H1 (cell line): ENCODE measurements around the gene RAB3A. TPM values are rescaled to one million over a fixed set of nuclear protein-coding genes. Genes with fewer than 3 reads are reported as not detected.

Source experiments
- CTCF ChIA-PET: fragments of 300-600 bp; sonication (Branson Sonifier 250); formaldehyde crosslinking; loops from one replicate; lab custom pipeline; 2021; ENCODE audit not compliant: partially characterized antibody; lab: Charles Lee
- POLR2A ChIA-PET: fragments of 300-600 bp; sonication (Branson Sonifier 250); formaldehyde crosslinking; loops from one replicate; lab custom pipeline; 2021; ENCODE audit warnings: inconsistent platforms; ENCODE audit not compliant: partially characterized antibody; lab: Charles Lee
- DNase-seq, 2 experiments: peaks; one replicate each; pipeline versions ENCODE4 v3.0.0 to v3.0.0-alpha.2; 2010 to 2022; ENCODE audit warnings: low spot score in 2 of 2, low read depth in 1 of 2, mixed read lengths in 1 of 2
- FAIRE-seq: peaks from 2 replicates; lab custom pipeline; 2011; peaks lifted over from hg19 to GRCh38; lab: Jason Lieb, UNC
- H2AFZ ChIP-seq: 2 replicates; pipeline ENCODE4 v1.8.1; 2012; ENCODE audit warnings: low read length, inconsistent platforms
- H2AK5ac ChIP-seq: 2 replicates; pipeline ENCODE4 v1.6.1; 2013; ENCODE audit warnings: low read depth, low read length
- H2BK120ac ChIP-seq: replicated peaks from 2 replicates; pipeline ENCODE3; 2013; ENCODE audit warnings: low read depth, low read length, inconsistent platforms
- H2BK12ac ChIP-seq: 2 replicates; pipeline ENCODE4 v1.6.1; 2013; ENCODE audit warnings: low read depth, low read length
- H2BK15ac ChIP-seq: 2 replicates; pipeline ENCODE4 v1.6.1; 2013; ENCODE audit warnings: low read length
- H2BK20ac ChIP-seq: 2 replicates; pipeline ENCODE4 v1.6.1; 2013; ENCODE audit warnings: low read length
- H2BK5ac ChIP-seq: 2 replicates; pipeline ENCODE4 v1.6.1; 2013; ENCODE audit warnings: low read depth, low read length
- H3K14ac ChIP-seq: 2 replicates; pipeline ENCODE4 v1.6.1; 2013; ENCODE audit warnings: inconsistent platforms; ENCODE audit not compliant: insufficient read length
- H3K18ac ChIP-seq: 2 replicates; pipeline ENCODE4 v1.6.1; 2013; ENCODE audit warnings: low read length; ENCODE audit errors: extremely low read depth
- H3K23ac ChIP-seq: 2 replicates; pipeline ENCODE4 v1.6.1; 2013; ENCODE audit warnings: inconsistent platforms; ENCODE audit not compliant: insufficient read length
- H3K23me2 ChIP-seq: 2 replicates; pipeline ENCODE4 v1.6.1; 2013; ENCODE audit warnings: low read depth, low read length
- H3K27ac ChIP-seq: 2 replicates; pipeline ENCODE4 v1.6.1; 2011; ENCODE audit warnings: low read depth, low read length, inconsistent platforms
- H3K27me3 ChIP-seq, 4 experiments: replicated peaks in 1 of 4; 1 replicate in 1 of 4; 2 replicates in 3 of 4; pipeline versions ENCODE4 v1.6.1 to v1.8.1; 2011 to 2013; ENCODE audit warnings: low read length in 3 of 4, mild to moderate bottlenecking in 3 of 4, inconsistent platforms in 2 of 4, mixed read lengths in 2 of 4, moderate library complexity in 1 of 4; ENCODE audit not compliant: control insufficient read depth in 3 of 4, insufficient read depth in 3 of 4; ENCODE audit errors: extremely low read depth in 1 of 4
- H3K36me3 ChIP-seq, 4 experiments: 2 replicates each; pipeline versions ENCODE4 v1.6.1 to v1.8.1; 2011 to 2013; ENCODE audit warnings: mild to moderate bottlenecking in 4 of 4, low read length in 3 of 4, moderate library complexity in 2 of 4, control low read depth in 1 of 4, inconsistent platforms in 1 of 4; ENCODE audit not compliant: insufficient read depth in 4 of 4, control insufficient read depth in 2 of 4
- H3K4ac ChIP-seq: replicated peaks from 2 replicates; pipeline ENCODE3; 2013; ENCODE audit warnings: low read length, low read depth, mixed read lengths, inconsistent platforms; ENCODE audit not compliant: insufficient read length
- H3K4me1 ChIP-seq, 4 experiments: replicated peaks in 1 of 4; 1 replicate in 1 of 4; 2 replicates in 3 of 4; pipeline versions ENCODE4 v1.6.1 to v1.8.1; 2011 to 2013; ENCODE audit warnings: low read length in 3 of 4, inconsistent platforms in 2 of 4, mixed read lengths in 1 of 4; ENCODE audit not compliant: insufficient read depth in 4 of 4, control insufficient read depth in 3 of 4
- H3K4me2 ChIP-seq, 2 experiments: 2 replicates each; pipeline versions ENCODE4 v1.6.1 to v1.8.1; 2011 to 2013; ENCODE audit warnings: low read depth in 2 of 2, low read length in 2 of 2, control low read depth in 1 of 2, inconsistent platforms in 1 of 2, mild to moderate bottlenecking in 1 of 2; ENCODE audit not compliant: insufficient read depth in 1 of 2
- H3K4me3 ChIP-seq, 4 experiments: fragments of 200-600, 300-600 bp in 1 of 4; sonication (generic), shearing (Covaris generic), sonication (Bioruptor Twin) in 1 of 4; 2 replicates each; pipeline versions ENCODE4 v1.5.1 to v1.8.1; 2011 to 2016; ENCODE audit warnings: low read length in 4 of 4, low read depth in 3 of 4, control low read depth in 2 of 4, inconsistent platforms in 2 of 4, mild to moderate bottlenecking in 2 of 4, mixed read lengths in 1 of 4, moderate library complexity in 1 of 4; ENCODE audit not compliant: insufficient read depth in 2 of 4; ENCODE audit errors: extremely low read depth in 1 of 4
- H3K56ac ChIP-seq: replicated peaks from 2 replicates; pipeline ENCODE3; 2013; ENCODE audit warnings: low read depth, mild to moderate bottlenecking, mixed read lengths, low read length, inconsistent platforms; ENCODE audit not compliant: insufficient read length
- H3K79me1 ChIP-seq: 2 replicates; pipeline ENCODE4 v1.6.1; 2013; ENCODE audit warnings: low read depth, low read length, control low read depth
- H3K79me2 ChIP-seq, 2 experiments: 2 replicates each; pipeline versions ENCODE4 v1.6.1 to v1.8.1; 2012 to 2013; ENCODE audit warnings: low read length in 2 of 2, mild to moderate bottlenecking in 2 of 2, inconsistent platforms in 1 of 2; ENCODE audit not compliant: insufficient read depth in 2 of 2, control insufficient read depth in 1 of 2
- H3K9ac ChIP-seq, 4 experiments: replicated peaks in 1 of 4; 1 replicate in 1 of 4; 2 replicates in 3 of 4; pipeline versions ENCODE4 v1.6.1 to v1.8.1; 2011 to 2013; ENCODE audit warnings: low read depth in 3 of 4, low read length in 3 of 4, control low read depth in 2 of 4, mild to moderate bottlenecking in 2 of 4, moderate library complexity in 2 of 4, inconsistent platforms in 1 of 4; ENCODE audit errors: extremely low read depth in 1 of 4
- H3K9me3 ChIP-seq, 2 experiments: 2 replicates each; pipeline versions ENCODE4 v1.6.1 to v1.8.1; 2012 to 2013; ENCODE audit warnings: mild to moderate bottlenecking in 2 of 2, moderate library complexity in 2 of 2, control low read depth in 1 of 2, inconsistent platforms in 1 of 2, low read depth in 1 of 2, low read length in 1 of 2, mixed read lengths in 1 of 2; ENCODE audit not compliant: insufficient read depth in 2 of 2
- H4K20me1 ChIP-seq, 2 experiments: replicated peaks in 1 of 2; 2 replicates each; pipeline versions ENCODE3 to v1.8.1; 2011 to 2013; ENCODE audit warnings: inconsistent platforms in 2 of 2, low read length in 2 of 2, mild to moderate bottlenecking in 1 of 2; ENCODE audit not compliant: insufficient read depth in 2 of 2, control insufficient read depth in 1 of 2
- H4K5ac ChIP-seq: 2 replicates; pipeline ENCODE4 v1.6.1; 2013; ENCODE audit warnings: low read length, low read depth, mixed read lengths, inconsistent platforms; ENCODE audit not compliant: insufficient read length
- H4K8ac ChIP-seq: 2 replicates; pipeline ENCODE4 v1.8.0; 2013; ENCODE audit warnings: mild to moderate bottlenecking, moderate library complexity, low read length, inconsistent platforms; ENCODE audit not compliant: insufficient read depth; ENCODE audit errors: extremely low read depth
- H4K91ac ChIP-seq: replicated peaks from 2 replicates; pipeline ENCODE3; 2013; ENCODE audit warnings: low read length, mixed read lengths, inconsistent platforms; ENCODE audit not compliant: insufficient read length
- BCL11A ChIP-seq, 2 experiments: IDR thresholded peaks; one replicate each; pipeline ENCODE4 v1.6.1; 2011; ENCODE audit warnings: low read depth in 2 of 2, low read length in 2 of 2, mild to moderate bottlenecking in 2 of 2
- BRCA1 ChIP-seq: IDR thresholded peaks from 2 replicates; pipeline ENCODE4 v1.6.1; 2012; ENCODE audit warnings: low read depth, low read length, improper control_type of control experiment
- CHD1 ChIP-seq: IDR thresholded peaks from 2 replicates; pipeline ENCODE4 v1.6.1; 2012; ENCODE audit warnings: low read depth, low read length, improper control_type of control experiment
- EGR1 ChIP-seq: IDR thresholded peaks from 2 replicates; pipeline ENCODE4 v1.6.1; 2011; ENCODE audit warnings: low read depth, low read length, borderline replicate concordance
- JUND ChIP-seq: IDR thresholded peaks from 2 replicates; pipeline ENCODE4 v1.6.1; 2011; ENCODE audit warnings: mild to moderate bottlenecking, improper control_type of control experiment, low read length
- KDM4A ChIP-seq: IDR thresholded peaks from one replicate; pipeline ENCODE4 v1.7.1; 2012; ENCODE audit warnings: low read depth, mild to moderate bottlenecking, moderate library complexity, low read length, inconsistent platforms; ENCODE audit not compliant: severe bottlenecking
- NRF1 ChIP-seq: IDR thresholded peaks from 2 replicates; pipeline ENCODE4 v1.6.1; 2011; ENCODE audit warnings: mild to moderate bottlenecking, low read depth, low read length, improper control_type of control experiment
- RFX5 ChIP-seq: IDR thresholded peaks from 2 replicates; pipeline ENCODE4 v1.6.1; 2011; ENCODE audit warnings: low read depth, low read length, improper control_type of control experiment, borderline replicate concordance
- SP1 ChIP-seq: IDR thresholded peaks from 2 replicates; pipeline ENCODE4 v1.6.1; 2011; ENCODE audit warnings: low read depth, low read length
- SRF ChIP-seq: IDR thresholded peaks from 2 replicates; pipeline ENCODE4 v1.6.1; 2011; ENCODE audit warnings: mild to moderate bottlenecking, low read depth, low read length, moderate library complexity
- TCF12 ChIP-seq: IDR thresholded peaks from 2 replicates; pipeline ENCODE4 v1.6.1; 2011; ENCODE audit warnings: low read depth, mild to moderate bottlenecking, low read length
- ZNF274 ChIP-seq: IDR thresholded peaks from 2 replicates; pipeline ENCODE4 v1.7.0; 2012; ENCODE audit warnings: low read length, borderline replicate concordance; ENCODE audit errors: extremely low read depth
- WGBS, 2 experiments: shearing (Covaris generic) in 1 of 2; methylation state at CpG; one replicate each; pipeline versions ENCODE4 v1.1.6 to v1.1.7; 2013 to 2015; ENCODE audit warnings: low lambda C conversion rate in 2 of 2, mixed read lengths in 2 of 2, inconsistent platforms in 1 of 2, low coverage in 1 of 2, missing lambda C conversion rate in 1 of 2; ENCODE audit not compliant: insufficient replicate concordance in 2 of 2, insufficient coverage in 1 of 2, insufficient read length in 1 of 2; ENCODE audit errors: extremely low coverage in 1 of 2, missing lambda C conversion rate in 1 of 2; 5-methylcytosine and 5-hydroxymethylcytosine counted together
- polyA plus RNA-seq, 7 experiments: library from polyadenylated mRNA; depleted of rRNA in 3 of 7; stranded (reverse) in 5 of 7; unstranded in 2 of 7; fragments of >200 nt in 5 of 7; fragments of 200-250 nt in 2 of 7; gene quantifications; 1 replicate in 5 of 7; 2 replicates in 1 of 7; 4 replicates in 1 of 7; pipeline versions ENCODE4 v1.2.1 to v1.2.3, GENCODE V29; 2011 to 2013; ENCODE audit warnings: missing spikeins in 2 of 7, mixed read lengths in 2 of 7
- total RNA-seq: library from RNA; stranded (reverse); fragmentation: NEBNext Ultra II Directional; extraction: Animal tissue kit (Norgen Biotek cat#: 25700); gene quantifications from 2 replicates; pipeline ENCODE4 v1.2.1, GENCODE V29; 2021
- TF ChIP-seq, protein P1 (sequence below): IDR thresholded peaks from 2 replicates; pipeline ENCODE4 v1.6.1; 2012; ENCODE audit warnings: inconsistent platforms
- TF ChIP-seq, protein P2 (sequence below): IDR thresholded peaks from 2 replicates; pipeline ENCODE4 v1.6.1; 2012; ENCODE audit warnings: inconsistent platforms

The RAB3A gene
- total and polyA plus RNA-seq, 2 of the 8 experiments (the other 6 are each of a cell fraction or from before 2014, with no cell fraction given) = 13.6 to 14.2 TPM

DNA sequence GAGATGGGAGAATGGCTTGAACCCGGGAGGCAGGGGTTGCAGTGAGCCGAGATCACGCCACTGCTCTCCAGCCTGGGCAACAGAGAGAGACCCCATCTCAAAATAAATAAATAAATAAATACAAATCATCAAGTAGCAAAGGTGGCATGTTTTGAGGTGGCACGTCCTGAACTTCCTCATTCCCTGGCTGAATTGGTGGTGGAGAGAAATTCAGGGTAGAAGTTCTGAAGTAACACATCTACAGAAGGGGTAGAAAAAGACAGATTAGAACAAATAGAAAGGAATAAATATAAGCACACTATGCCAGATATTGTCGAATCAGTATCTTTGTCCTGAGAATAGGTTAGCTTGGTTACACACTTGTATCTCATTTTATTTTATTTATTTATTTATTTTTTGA lies 23.9 kb downstream of the RAB3A start:
- no peak for FAIRE-seq
- Histone ChIP-seq H3K23ac (no peak overlapping the region), H3K79me1 (no peaks in the 10 kb centered on the region), H3K9ac (no peak overlapping the region), H3K79me2 (no peaks in the 10 kb centered on the region), H2AK5ac (no peak overlapping the region), H3K14ac (no peak overlapping the region), H3K18ac (no peak overlapping the region), H2BK15ac (no peak overlapping the region), H2BK12ac (no peak overlapping the region), H3K56ac (no peak overlapping the region), H4K91ac (no peak overlapping the region), H4K5ac (no peak overlapping the region), H4K8ac (no peak overlapping the region), H2BK120ac (no peak overlapping the region), H2BK5ac (no peak overlapping the region), H3K4me2 (no peak overlapping the region), H3K4ac (no peak overlapping the region), H3K27ac (no peak overlapping the region), H2BK20ac (no peak overlapping the region), H2AFZ (no peak overlapping the region), H3K4me3 (no peak overlapping the region), H3K36me3 (no peaks in the 10 kb centered on the region), H4K20me1 (peaks cover 0 to 1% of the 10 kb centered on the region in 2 experiments), H3K9me3 (no peaks in the 10 kb centered on the region), H3K23me2 (no peaks in the 10 kb centered on the region), H3K4me1 (no peaks in the 10 kb centered on the region), H3K27me3 (peaks cover 0 to 7% (median under 1%) of the 10 kb centered on the region in 4 experiments; a peak in 5 of 7 replicates)
- ChIA-PET CTCF (interaction anchor here (0.7 to 1.6 kb wide), 2 partner anchors 12 to 83 kb away, joined by 3 to 5 read pairs; no protein-coding TSS in a partner anchor), POLR2A (interaction anchor here (0.6 to 1.3 kb wide), 3 partner anchors 11 to 102 kb away, joined by 3 read pairs; no protein-coding TSS in a partner anchor)
- DNase-seq = no peak
- WGBS, 2 experiments = 89% methylated on average over 5 of the region's 5 CpGs; no CpG with 5 or more reads in 1 of the 2 experiments
- TF ChIP-seq BRCA1 = no peak
- TF ChIP-seq EGR1 = no peak
- TF ChIP-seq BCL11A (IDR thresholded peaks at IDR 0.05; ENCODE audit: low read depth in 2 of 2, low read length in 2 of 2) = no peak
- no peak for TF ChIP-seq CHD1
- TF ChIP-seq ZNF274 = no peak
- TF ChIP-seq, protein P1, sequence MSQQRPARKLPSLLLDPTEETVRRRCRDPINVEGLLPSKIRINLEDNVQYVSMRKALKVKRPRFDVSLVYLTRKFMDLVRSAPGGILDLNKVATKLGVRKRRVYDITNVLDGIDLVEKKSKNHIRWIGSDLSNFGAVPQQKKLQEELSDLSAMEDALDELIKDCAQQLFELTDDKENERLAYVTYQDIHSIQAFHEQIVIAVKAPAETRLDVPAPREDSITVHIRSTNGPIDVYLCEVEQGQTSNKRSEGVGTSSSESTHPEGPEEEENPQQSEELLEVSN = no peak
- TF ChIP-seq, protein P2, sequence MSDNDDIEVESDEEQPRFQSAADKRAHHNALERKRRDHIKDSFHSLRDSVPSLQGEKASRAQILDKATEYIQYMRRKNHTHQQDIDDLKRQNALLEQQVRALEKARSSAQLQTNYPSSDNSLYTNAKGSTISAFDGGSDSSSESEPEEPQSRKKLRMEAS = no peak
- TF ChIP-seq JUND = no peak
- TF ChIP-seq SRF = no peak
- TF ChIP-seq TCF12 = no peak
- no peak for TF ChIP-seq NRF1
- TF ChIP-seq SP1 = no peak
- no peak for TF ChIP-seq KDM4A
- no peak for TF ChIP-seq RFX5
